Measurements from ENCODE around the gene FAAP100.

DNA sequence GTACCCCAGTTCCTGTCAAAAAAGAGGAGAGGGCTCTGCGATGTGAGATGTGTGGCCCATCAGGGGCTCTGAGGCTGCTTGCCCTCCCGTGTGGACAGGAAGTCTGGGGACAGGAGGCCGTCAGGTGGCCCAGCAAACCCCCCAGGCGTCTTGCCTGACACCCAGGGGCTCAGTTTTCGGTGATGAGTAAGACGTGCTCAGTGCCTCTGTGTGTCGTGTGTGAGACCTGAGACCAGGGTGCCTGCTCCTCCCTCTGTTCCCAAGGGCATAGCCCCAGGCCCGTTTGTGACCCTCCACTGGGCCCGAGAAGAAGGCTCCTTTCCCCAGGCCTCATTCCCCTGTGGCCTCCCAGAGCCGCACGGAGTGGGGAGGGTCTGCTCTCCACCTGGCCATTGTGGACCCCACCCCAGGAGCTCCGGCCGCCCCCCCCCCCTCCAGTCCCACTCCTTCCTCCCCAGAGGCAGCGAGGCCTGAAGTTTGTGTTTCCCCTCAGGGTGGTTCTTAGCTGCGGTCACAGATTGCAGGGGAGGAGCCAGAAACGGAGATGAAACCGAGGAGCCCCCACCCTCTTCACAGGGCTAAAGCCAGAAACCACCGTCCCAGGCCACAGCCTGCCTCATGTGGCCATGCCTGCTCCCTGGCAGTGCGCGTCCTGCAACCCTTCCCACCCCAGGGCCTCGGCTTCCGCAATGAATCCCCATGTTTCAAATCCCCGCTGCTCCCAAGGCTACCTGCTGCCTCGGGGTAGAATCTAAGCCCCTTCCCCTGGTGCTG lies 34.6 kb downstream of the FAAP100 start:
- TF ChIP-seq, protein P1, sequence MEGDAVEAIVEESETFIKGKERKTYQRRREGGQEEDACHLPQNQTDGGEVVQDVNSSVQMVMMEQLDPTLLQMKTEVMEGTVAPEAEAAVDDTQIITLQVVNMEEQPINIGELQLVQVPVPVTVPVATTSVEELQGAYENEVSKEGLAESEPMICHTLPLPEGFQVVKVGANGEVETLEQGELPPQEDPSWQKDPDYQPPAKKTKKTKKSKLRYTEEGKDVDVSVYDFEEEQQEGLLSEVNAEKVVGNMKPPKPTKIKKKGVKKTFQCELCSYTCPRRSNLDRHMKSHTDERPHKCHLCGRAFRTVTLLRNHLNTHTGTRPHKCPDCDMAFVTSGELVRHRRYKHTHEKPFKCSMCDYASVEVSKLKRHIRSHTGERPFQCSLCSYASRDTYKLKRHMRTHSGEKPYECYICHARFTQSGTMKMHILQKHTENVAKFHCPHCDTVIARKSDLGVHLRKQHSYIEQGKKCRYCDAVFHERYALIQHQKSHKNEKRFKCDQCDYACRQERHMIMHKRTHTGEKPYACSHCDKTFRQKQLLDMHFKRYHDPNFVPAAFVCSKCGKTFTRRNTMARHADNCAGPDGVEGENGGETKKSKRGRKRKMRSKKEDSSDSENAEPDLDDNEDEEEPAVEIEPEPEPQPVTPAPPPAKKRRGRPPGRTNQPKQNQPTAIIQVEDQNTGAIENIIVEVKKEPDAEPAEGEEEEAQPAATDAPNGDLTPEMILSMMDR (IDR thresholded peaks at IDR 0.05), result no peak
- no peak for TF ChIP-seq POLR2A (IDR thresholded peaks at IDR 0.05)

Data from tibial nerve (tissue), 3 donors.